ENCODE results near the gene TMC8. TPM values are rescaled to one million over a fixed set of nuclear protein-coding genes. Genes with fewer than 3 reads are reported as not detected.

Gene TMC8
- polyA plus RNA-seq, 2 of the 4 experiments (the other 2 are of a cell fraction) = 0.14 to 0.26 TPM

- no peak for TF ChIP-seq FOSL2 (IDR thresholded peaks at IDR 0.05)
- TF ChIP-seq FOSL2 (CRISPR knock-in tag; IDR thresholded peaks at IDR 0.05) = no peak
- TF ChIP-seq PHF8 (IDR thresholded peaks at IDR 0.05; ENCODE audit: borderline replicate concordance, low read depth) = no peak
- TF ChIP-seq ZSCAN20 (CRISPR knock-in tag; IDR thresholded peaks at IDR 0.05) = no peak
- no peak for TF ChIP-seq SREBF2 (IDR thresholded peaks at IDR 0.05)
- no peak for TF ChIP-seq GATA3 (IDR thresholded peaks at IDR 0.05; ENCODE audit: borderline replicate concordance)
- TF ChIP-seq FOSB (CRISPR knock-in tag; IDR thresholded peaks at IDR 0.05) = no peak
- no peak for TF ChIP-seq MYC (IDR thresholded peaks at IDR 0.05; ENCODE audit: borderline replicate concordance, low read length)
- no peak for TF ChIP-seq MAX (IDR thresholded peaks at IDR 0.05)
- TF ChIP-seq POLR2A (IDR thresholded peaks at IDR 0.05; ENCODE audit: low read length) = no peak
- no peak for TF ChIP-seq EP300 (IDR thresholded peaks at IDR 0.05)
Observed at GRCh38 chr17:78144736-78145641, 14.4 kb downstream of the TMC8 start (continued).

- Histone ChIP-seq H3K27ac (peak overlapping the region in 1 of 2 experiments; percentile 39; a peak in 3 of 6 replicates), H3K9me3 (no peaks in the 10 kb centered on the region), H3K4me1 (peaks cover 55% of the 10 kb centered on the region), H3K4me3 (no peak overlapping the region), H3K4me2 (no peak overlapping the region)
- no peak for ATAC-seq
- ChIA-PET CTCF (interaction anchor here (1.0 to 24.0 kb wide), 3 partner anchors 8 to 132 kb away, joined by 3 to 295 read pairs (median 15); partner anchors contain the start of gene SYNGR2), POLR2A (no interaction called here)
- DNase-seq (ENCODE audit: low read depth in 1 of 2, low spot score in 1 of 2) = no peak
- no peak for FAIRE-seq
- TF ChIP-seq KDM1A (IDR thresholded peaks at IDR 0.05; ENCODE audit: low read depth) = peak; percentile 88
- no peak for TF ChIP-seq MAFK (IDR thresholded peaks at IDR 0.05; ENCODE audit: partially characterized antibody)
- WGBS (ENCODE audit: missing lambda C conversion rate) = 86% methylated on average over 7 of the region's 7 CpGs
Observed at GRCh38 chr17:78146471-78146869, 15.9 kb downstream of the TMC8 start.

GRCh38 chr17:78146881-78147280 is 16.3 kb downstream of the TMC8 start:
- Histone ChIP-seq H3K9me3 (no peaks in the 10 kb centered on the region), H3K4me2 (no peak overlapping the region), H3K27ac (peak overlapping the region in 1 of 2 experiments; percentile 39; a peak in 3 of 6 replicates), H3K4me1 (peaks cover 55% of the 10 kb centered on the region), H3K4me3 (no peak overlapping the region)
- WGBS (ENCODE audit: missing lambda C conversion rate) = 86% methylated on average over 5 of the region's 6 CpGs
- CTCF ChIA-PET = interaction anchor here (1.0 to 24.0 kb wide), 3 partner anchors 9 to 133 kb away, joined by 3 to 295 read pairs (median 15); partner anchors contain the start of gene SYNGR2
- no peak for DNase-seq (ENCODE audit: low read depth in 1 of 2, low spot score in 1 of 2)
- no peak for TF ChIP-seq POLR2A (IDR thresholded peaks at IDR 0.05; ENCODE audit: low read length)
- no peak for TF ChIP-seq MAZ (IDR thresholded peaks at IDR 0.05; ENCODE audit: borderline replicate concordance, low read depth, low read length)
- no peak for TF ChIP-seq ZNF302 (CRISPR knock-in tag; IDR thresholded peaks at IDR 0.05)
- no peak for TF ChIP-seq EHMT2 (IDR thresholded peaks at IDR 0.05; ENCODE audit: low read depth)
- TF ChIP-seq KDM1A (IDR thresholded peaks at IDR 0.05; ENCODE audit: low read depth) = no peak
- no peak for TF ChIP-seq MYC (IDR thresholded peaks at IDR 0.05; ENCODE audit: borderline replicate concordance, low read length)
- no peak for TF ChIP-seq RAD21 (conservative IDR thresholded peaks at IDR 0.05 in 1 of 2, IDR thresholded peaks at IDR 0.05 in 1 of 2)
- no peak for TF ChIP-seq HEYL (CRISPR knock-in tag; IDR thresholded peaks at IDR 0.05)
- no peak for TF ChIP-seq JUNB (IDR thresholded peaks at IDR 0.05)
- no peak for TF ChIP-seq PHF8 (IDR thresholded peaks at IDR 0.05; ENCODE audit: borderline replicate concordance, low read depth)
- no peak for TF ChIP-seq ZC3H11A (IDR thresholded peaks at IDR 0.05)
- TF ChIP-seq HDAC2 (IDR thresholded peaks at IDR 0.05) = no peak
- TF ChIP-seq KDM5A (IDR thresholded peaks at IDR 0.05) = no peak
- no peak for ATAC-seq
- POLR2A ChIA-PET = no interaction called here
- no peak for FAIRE-seq
